ENCODE measurements around the gene DEGS2. TPM values are rescaled to one million over a fixed set of nuclear protein-coding genes. Genes with fewer than 3 reads are reported as not detected.
A peak's percentile ranks its signal among the peaks of the same experiment; 100 is the strongest.

Gene DEGS2
- total and polyA plus RNA-seq, 5 donors from 2014 or later = 0.09 to 0.35 (median 0.17) TPM; not detected in 1

- H3K36me3 ChIP-seq (ENCODE audit: control insufficient read depth, insufficient read depth, low read length) = peaks cover 97% of the 10 kb centered on the region
- H3K4me3 Mint-ChIP-seq = no peak overlapping the region
- no peak overlapping the region for H3K27ac ChIP-seq (ENCODE audit: insufficient read depth, low read length, poor library complexity, severe bottlenecking)
- H3K4me1 ChIP-seq (ENCODE audit: control insufficient read depth, insufficient read depth, low read length, poor library complexity, severe bottlenecking) = peaks cover 9% of the 10 kb centered on the region
- H3K4me3 ChIP-seq (ENCODE audit: low read depth, low read length) = no peak overlapping the region
- no peaks in the 10 kb centered on the region for H3K9me3 Mint-ChIP-seq
- peaks cover 4 to 68% (median 26%) of the 10 kb centered on the region in 4 donors for H3K4me1 Mint-ChIP-seq
- DNase-seq (no peak), ATAC-seq (ENCODE audit: low read depth in 2 of 2) (no peak)
- H3K9me3 ChIP-seq (ENCODE audit: control insufficient read depth in 2 of 2, low read length in 2 of 2) = no peaks in the 10 kb centered on the region
- H3K27ac Mint-ChIP-seq = peak overlapping the region in 1 of 3 donors; percentile 68
- H3K27me3 Mint-ChIP-seq = no peaks in the 10 kb centered on the region
- H3K27me3 ChIP-seq (ENCODE audit: control insufficient read depth, insufficient read depth, low read length) = no peaks in the 10 kb centered on the region
- H3K36me3 Mint-ChIP-seq = peaks cover 32% of the 10 kb centered on the region
Observed at GRCh38 chr14:100114109-100114765, 45.2 kb downstream of the DEGS2 start.

GRCh38 chr14:100111931-100112704 is 47.3 kb downstream of the DEGS2 start:
- H3K27me3 Mint-ChIP-seq = no peaks in the 10 kb centered on the region

GRCh38 chr14:100110816-100111215 is 48.6 kb downstream of the DEGS2 start:
- H3K4me1 Mint-ChIP-seq = peaks cover 19 to 75% (median 47%) of the 10 kb centered on the region in 4 donors
- no peak overlapping the region for H3K4me3 ChIP-seq (ENCODE audit: low read depth, low read length)
- H3K36me3 ChIP-seq (ENCODE audit: control insufficient read depth, insufficient read depth, low read length) = peaks cover 92% of the 10 kb centered on the region
- H3K27me3 Mint-ChIP-seq = no peaks in the 10 kb centered on the region
- H3K9me3 ChIP-seq (ENCODE audit: control insufficient read depth in 2 of 2, low read length in 2 of 2) = no peaks in the 10 kb centered on the region
- no peak for DNase-seq
- H3K27ac ChIP-seq (ENCODE audit: insufficient read depth, low read length, poor library complexity, severe bottlenecking) = no peak overlapping the region
- H3K27me3 ChIP-seq (ENCODE audit: control insufficient read depth, insufficient read depth, low read length) = no peaks in the 10 kb centered on the region
- no peak for ATAC-seq (ENCODE audit: low read depth in 2 of 2)
- H3K4me3 Mint-ChIP-seq = no peak overlapping the region
- peaks cover 42% of the 10 kb centered on the region for H3K4me1 ChIP-seq (ENCODE audit: control insufficient read depth, insufficient read depth, low read length, poor library complexity, severe bottlenecking)
- H3K9me3 Mint-ChIP-seq = no peaks in the 10 kb centered on the region
- H3K27ac Mint-ChIP-seq = peak overlapping the region in 1 of 3 donors; percentile 83
- peaks cover 38% of the 10 kb centered on the region for H3K36me3 Mint-ChIP-seq

More at GRCh38 chr14:100111931-100112704, 47.3 kb downstream of the DEGS2 start:
- Histone ChIP-seq H3K4me1 (ENCODE audit: control insufficient read depth, insufficient read depth, low read length, poor library complexity, severe bottlenecking) (peaks cover 29% of the 10 kb centered on the region), H3K36me3 (ENCODE audit: control insufficient read depth, insufficient read depth, low read length) (peaks cover 92% of the 10 kb centered on the region), H3K4me3 (ENCODE audit: low read depth, low read length) (no peak overlapping the region), H3K27me3 (ENCODE audit: control insufficient read depth, insufficient read depth, low read length) (no peaks in the 10 kb centered on the region), H3K27ac (ENCODE audit: insufficient read depth, low read length, poor library complexity, severe bottlenecking) (peak overlapping the region; percentile 15), H3K9me3 (ENCODE audit: control insufficient read depth in 2 of 2, low read length in 2 of 2) (no peaks in the 10 kb centered on the region)
- no peaks in the 10 kb centered on the region for H3K9me3 Mint-ChIP-seq
- ATAC-seq (ENCODE audit: low read depth in 2 of 2) (no peak), DNase-seq (no peak)
- no peak overlapping the region for H3K4me3 Mint-ChIP-seq
- H3K4me1 Mint-ChIP-seq = peaks cover 11 to 70% (median 37%) of the 10 kb centered on the region in 4 donors
- peaks cover 34% of the 10 kb centered on the region for H3K36me3 Mint-ChIP-seq
- peak overlapping the region; percentile 63 to 83 (median 71) for H3K27ac Mint-ChIP-seq

- H3K4me1 ChIP-seq (ENCODE audit: control insufficient read depth, insufficient read depth, low read length, poor library complexity, severe bottlenecking) = peaks cover 54% of the 10 kb centered on the region
Observed at GRCh38 chr14:100109594-100109955, 49.9 kb downstream of the DEGS2 start.

GRCh38 chr14:100108840-100109593 is 50.4 kb downstream of the DEGS2 start:
- Histone ChIP-seq H3K9me3 (ENCODE audit: control insufficient read depth in 2 of 2, low read length in 2 of 2) (no peaks in the 10 kb centered on the region), H3K27ac (ENCODE audit: insufficient read depth, low read length, poor library complexity, severe bottlenecking) (peak overlapping the region; percentile 79), H3K27me3 (ENCODE audit: control insufficient read depth, insufficient read depth, low read length) (no peaks in the 10 kb centered on the region), H3K4me1 (ENCODE audit: control insufficient read depth, insufficient read depth, low read length, poor library complexity, severe bottlenecking) (peaks cover 60% of the 10 kb centered on the region), H3K4me3 (ENCODE audit: low read depth, low read length) (no peak overlapping the region), H3K36me3 (ENCODE audit: control insufficient read depth, insufficient read depth, low read length) (peaks cover 92% of the 10 kb centered on the region)
- DNase-seq = no peak
- Mint-ChIP-seq H3K27me3 (no peaks in the 10 kb centered on the region), H3K9me3 (no peaks in the 10 kb centered on the region), H3K36me3 (peaks cover 45% of the 10 kb centered on the region), H3K4me3 (peak overlapping the region in 2 of 4 donors; percentile 33 to 63), H3K27ac (peak overlapping the region; percentile 88 to 99 (median 97)), H3K4me1 (peaks cover 26 to 86% (median 60%) of the 10 kb centered on the region in 4 donors)
- ATAC-seq (ENCODE audit: low read depth in 2 of 2) = no peak

More at GRCh38 chr14:100109594-100109955, 49.9 kb downstream of the DEGS2 start:
- H3K4me3 ChIP-seq (ENCODE audit: low read depth, low read length) = no peak overlapping the region
- H3K27me3 ChIP-seq (ENCODE audit: control insufficient read depth, insufficient read depth, low read length) = no peaks in the 10 kb centered on the region
- H3K27ac ChIP-seq (ENCODE audit: insufficient read depth, low read length, poor library complexity, severe bottlenecking) = no peak overlapping the region
- peaks cover 92% of the 10 kb centered on the region for H3K36me3 ChIP-seq (ENCODE audit: control insufficient read depth, insufficient read depth, low read length)
- H3K9me3 Mint-ChIP-seq = no peaks in the 10 kb centered on the region
- ATAC-seq (ENCODE audit: low read depth in 2 of 2) (no peak), DNase-seq (no peak)
- H3K27ac Mint-ChIP-seq = peak overlapping the region in 2 of 3 donors; percentile 88 to 99
- H3K4me1 Mint-ChIP-seq = peaks cover 21 to 80% (median 54%) of the 10 kb centered on the region in 4 donors
- peak overlapping the region in 2 of 4 donors; percentile 33 to 63 for H3K4me3 Mint-ChIP-seq
- peaks cover 39% of the 10 kb centered on the region for H3K36me3 Mint-ChIP-seq
- no peaks in the 10 kb centered on the region for H3K27me3 Mint-ChIP-seq
- no peaks in the 10 kb centered on the region for H3K9me3 ChIP-seq (ENCODE audit: control insufficient read depth in 2 of 2, low read length in 2 of 2)

- Mint-ChIP-seq H3K4me1 (peaks cover 34 to 89% (median 64%) of the 10 kb centered on the region in 4 donors), H3K4me3 (peak overlapping the region; percentile 12 to 66 (median 44))
- H3K36me3 ChIP-seq (ENCODE audit: control insufficient read depth, insufficient read depth, low read length) = peaks cover 92% of the 10 kb centered on the region
Observed at GRCh38 chr14:100108042-100108825, 51.2 kb downstream of the DEGS2 start.

GRCh38 chr14:100107236-100107635 is 52.2 kb downstream of the DEGS2 start:
- Mint-ChIP-seq H3K4me3 (peak overlapping the region in 3 of 4 donors; percentile 48 to 66 (median 63)), H3K4me1 (peaks cover 34 to 89% (median 60%) of the 10 kb centered on the region in 4 donors), H3K27ac (peak overlapping the region; percentile 88 to 99 (median 89)), H3K27me3 (no peaks in the 10 kb centered on the region), H3K9me3 (no peaks in the 10 kb centered on the region), H3K36me3 (peaks cover 48% of the 10 kb centered on the region)
- peak in 1 of 3 donors; percentile 32 for DNase-seq
- peaks cover 68% of the 10 kb centered on the region for H3K4me1 ChIP-seq (ENCODE audit: control insufficient read depth, insufficient read depth, low read length, poor library complexity, severe bottlenecking)
- H3K27ac ChIP-seq (ENCODE audit: insufficient read depth, low read length, poor library complexity, severe bottlenecking) = peak overlapping the region; percentile 79
- H3K27me3 ChIP-seq (ENCODE audit: control insufficient read depth, insufficient read depth, low read length) = no peaks in the 10 kb centered on the region
- no peak for ATAC-seq (ENCODE audit: low read depth in 2 of 2)
- no peak overlapping the region for H3K4me3 ChIP-seq (ENCODE audit: low read depth, low read length)
- no peaks in the 10 kb centered on the region for H3K9me3 ChIP-seq (ENCODE audit: control insufficient read depth in 2 of 2, low read length in 2 of 2)
- peaks cover 91% of the 10 kb centered on the region for H3K36me3 ChIP-seq (ENCODE audit: control insufficient read depth, insufficient read depth, low read length)

More at GRCh38 chr14:100108042-100108825, 51.2 kb downstream of the DEGS2 start:
- Histone ChIP-seq H3K27ac (ENCODE audit: insufficient read depth, low read length, poor library complexity, severe bottlenecking) (peak overlapping the region; percentile 79), H3K4me3 (ENCODE audit: low read depth, low read length) (no peak overlapping the region), H3K27me3 (ENCODE audit: control insufficient read depth, insufficient read depth, low read length) (no peaks in the 10 kb centered on the region), H3K9me3 (ENCODE audit: control insufficient read depth in 2 of 2, low read length in 2 of 2) (no peaks in the 10 kb centered on the region), H3K4me1 (ENCODE audit: control insufficient read depth, insufficient read depth, low read length, poor library complexity, severe bottlenecking) (peaks cover 65% of the 10 kb centered on the region)
- peak; percentile 71 to 73 for ATAC-seq (ENCODE audit: low read depth in 2 of 2)
- Mint-ChIP-seq H3K9me3 (no peaks in the 10 kb centered on the region), H3K27ac (peak overlapping the region; percentile 88 to 99 (median 97)), H3K27me3 (no peaks in the 10 kb centered on the region), H3K36me3 (peaks cover 52% of the 10 kb centered on the region)
- DNase-seq = peak; percentile 76 to 85 (median 83)
